ENCODE data around the gene CENPT. TPM values are rescaled to one million over a fixed set of nuclear protein-coding genes. Genes with fewer than 3 reads are reported as not detected.

The CENPT gene
- 10 to 100 TPM in 3 of 6 donors, 1 to 10 TPM in 3; 7.6 to 15.1 (median 9.2) TPM for polyA plus RNA-seq (ENCODE audit: low read depth in 6 of 6)

GRCh38 chr16:67847064-67847861 is at the start of gene CENPT:
CENPT (minus strand) TSS chr16:67847693; CDS start chr16:67833859, 13,834 bp downstream.
- no peak for DNase-seq
- H3K9me3 Mint-ChIP-seq: no peaks in the 10 kb centered on the region
- peak within 1 kb of the TSS; percentile 88 to 96 (median 92) for H3K4me3 Mint-ChIP-seq
- H3K4me1 Mint-ChIP-seq: peaks cover 37 to 60% (median 41%) of the 10 kb centered on the region in 3 donors
- no peaks in the 10 kb centered on the region for H3K27me3 Mint-ChIP-seq
- peak; percentile 57 to 59 for ATAC-seq (ENCODE audit: low read depth in 2 of 2)
- no peaks in the 10 kb centered on the region for H3K36me3 Mint-ChIP-seq
- peak within 1 kb of the TSS in 4 of 6 donors; percentile 78 to 94 (median 84) for H3K27ac Mint-ChIP-seq

DNA sequence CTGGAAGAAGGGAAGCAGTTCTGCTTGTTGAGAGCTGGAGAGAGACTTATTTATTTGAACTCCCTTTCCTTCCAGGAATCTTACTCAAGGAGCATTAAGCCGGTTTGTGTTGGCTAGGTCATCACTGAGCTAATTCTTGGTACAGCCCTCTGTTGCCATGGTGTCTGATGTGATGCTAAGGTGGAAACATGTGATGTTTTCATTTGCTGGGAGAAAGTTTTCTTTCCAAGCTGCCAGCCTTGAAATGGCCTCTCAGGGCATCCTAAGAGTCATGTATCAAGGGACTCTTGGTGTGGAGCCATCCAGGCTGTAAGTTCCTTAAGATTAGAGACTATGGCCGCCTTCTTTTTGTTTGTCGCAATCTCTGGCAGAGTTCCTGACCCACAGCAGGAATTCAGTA is 49.7 kb upstream of the CENPT start:
- H3K36me3 Mint-ChIP-seq: no peaks in the 10 kb centered on the region
- H3K4me1 Mint-ChIP-seq: peaks cover 30 to 74% (median 49%) of the 10 kb centered on the region in 3 donors
- H3K4me3 Mint-ChIP-seq: peak overlapping the region in 1 of 8 donors; percentile 57
- H3K9me3 Mint-ChIP-seq: no peaks in the 10 kb centered on the region
- H3K27me3 Mint-ChIP-seq: no peaks in the 10 kb centered on the region
- ATAC-seq (ENCODE audit: low read depth in 2 of 2): no peak
- no peak for DNase-seq
- H3K27ac Mint-ChIP-seq: peak overlapping the region in 2 of 6 donors; percentile 50 to 86

- Mint-ChIP-seq H3K36me3 (no peaks in the 10 kb centered on the region), H3K27ac (peak overlapping the region; percentile 92 to 97 (median 95)), H3K4me3 (peak overlapping the region; percentile 80 to 97 (median 94)), H3K4me1 (peaks cover 19 to 55% (median 37%) of the 10 kb centered on the region in 3 donors), H3K27me3 (no peaks in the 10 kb centered on the region), H3K9me3 (no peaks in the 10 kb centered on the region)
- DNase-seq (no peak), ATAC-seq (ENCODE audit: low read depth in 2 of 2) (no peak)
Observed at GRCh38 chr16:67893743-67894399, 46.4 kb upstream of the CENPT start.

DNA sequence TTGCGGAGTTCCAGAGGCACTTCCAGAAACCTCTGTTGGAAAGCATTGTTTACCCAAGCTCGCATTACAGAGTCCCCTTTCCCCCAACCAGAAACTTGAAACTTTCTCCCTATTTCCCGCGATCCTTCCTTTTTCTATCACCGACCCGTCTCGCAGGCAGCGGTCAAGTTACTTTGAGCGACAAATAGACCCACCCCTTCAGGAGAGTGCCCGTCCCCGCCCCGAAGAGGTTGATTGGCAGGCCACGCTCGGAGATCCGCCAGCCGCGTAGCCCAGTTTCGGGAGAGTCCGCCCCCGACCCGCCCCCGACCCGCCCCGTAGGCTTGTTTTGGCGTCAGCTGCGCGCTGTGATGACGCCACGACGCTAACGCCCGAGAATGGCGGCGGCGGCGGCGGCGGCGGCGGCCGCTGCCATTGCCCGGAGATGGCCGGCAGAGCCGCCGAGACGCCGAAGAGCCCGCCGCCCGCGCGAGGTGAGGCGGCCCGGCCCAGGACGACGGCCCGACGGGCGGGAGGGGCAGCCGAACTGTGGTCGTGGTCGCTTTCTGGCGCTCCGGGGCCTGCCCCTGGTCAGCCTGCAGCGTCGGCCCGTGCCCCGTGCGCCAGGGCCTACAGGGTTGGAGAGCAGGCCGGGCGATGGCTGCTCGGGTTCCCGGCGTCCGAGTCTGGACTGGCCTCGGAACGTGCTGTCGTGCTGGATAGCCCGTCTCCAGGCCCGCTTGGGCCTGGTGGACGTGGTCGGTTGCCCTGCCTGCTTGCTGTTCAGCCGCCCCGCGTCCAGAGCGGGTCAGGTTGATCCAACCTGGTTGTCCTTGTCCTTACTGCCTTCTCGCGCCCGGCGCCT is 45.6 kb upstream of the CENPT start, which contains the start of gene PSKH1:
TSS of gene PSKH1 (plus strand) at position 356 of the 844 bp plus-strand sequence. CDS start 15,496 bp downstream, outside the sequence.
- H3K27me3 Mint-ChIP-seq: no peaks in the 10 kb centered on the region
- DNase-seq (peak; percentile 85), ATAC-seq (ENCODE audit: low read depth in 2 of 2) (peak; percentile 98)
- H3K9me3 Mint-ChIP-seq: no peaks in the 10 kb centered on the region
- H3K36me3 Mint-ChIP-seq: no peaks in the 10 kb centered on the region
- H3K27ac Mint-ChIP-seq: peak within 1 kb of the TSS; percentile 90 to 97 (median 95)
- peaks cover 19 to 51% (median 37%) of the 10 kb centered on the region in 3 donors for H3K4me1 Mint-ChIP-seq
- H3K4me3 Mint-ChIP-seq: peak within 1 kb of the TSS; percentile 80 to 97 (median 94)

GRCh38 chr16:67892375-67892774 is 44.9 kb upstream of the CENPT start:
- H3K27me3 Mint-ChIP-seq: no peaks in the 10 kb centered on the region
- H3K27ac Mint-ChIP-seq: peak overlapping the region in 5 of 6 donors; percentile 67 to 97 (median 92)
- H3K36me3 Mint-ChIP-seq: no peaks in the 10 kb centered on the region
- peak overlapping the region; percentile 80 to 96 (median 91) for H3K4me3 Mint-ChIP-seq
- DNase-seq: no peak
- no peak for ATAC-seq (ENCODE audit: low read depth in 2 of 2)
- no peaks in the 10 kb centered on the region for H3K9me3 Mint-ChIP-seq
- H3K4me1 Mint-ChIP-seq: peaks cover 19 to 46% (median 35%) of the 10 kb centered on the region in 3 donors

- ATAC-seq (ENCODE audit: low read depth in 2 of 2): no peak
- H3K9me3 Mint-ChIP-seq: no peaks in the 10 kb centered on the region
- H3K4me1 Mint-ChIP-seq: peaks cover 8 to 12% (median 9%) of the 10 kb centered on the region in 3 donors
- H3K4me3 Mint-ChIP-seq: no peak overlapping the region
- H3K27ac Mint-ChIP-seq: no peak overlapping the region
- DNase-seq: no peak
- no peaks in the 10 kb centered on the region for H3K27me3 Mint-ChIP-seq
- peaks cover 0 to 6% of the 10 kb centered on the region in 2 donors for H3K36me3 Mint-ChIP-seq
Observed at GRCh38 chr16:67888331-67888730, 40.8 kb upstream of the CENPT start.

GRCh38 chr16:67886387-67886786 is 38.9 kb upstream of the CENPT start:
- ATAC-seq (ENCODE audit: low read depth in 2 of 2): no peak
- H3K4me1 Mint-ChIP-seq: peaks cover 2 to 8% (median 6%) of the 10 kb centered on the region in 3 donors
- H3K36me3 Mint-ChIP-seq: peaks cover 0 to 11% of the 10 kb centered on the region in 2 donors
- H3K27ac Mint-ChIP-seq: peak overlapping the region in 1 of 6 donors; percentile 33
- peak overlapping the region in 1 of 8 donors; percentile 67 for H3K4me3 Mint-ChIP-seq
- H3K27me3 Mint-ChIP-seq: no peaks in the 10 kb centered on the region
- DNase-seq: no peak
- H3K9me3 Mint-ChIP-seq: no peaks in the 10 kb centered on the region

- H3K4me1 Mint-ChIP-seq: peaks cover 2 to 8% (median 6%) of the 10 kb centered on the region in 3 donors
- H3K9me3 Mint-ChIP-seq: no peaks in the 10 kb centered on the region
- no peak for DNase-seq
- H3K4me3 Mint-ChIP-seq: no peak overlapping the region
- ATAC-seq (ENCODE audit: low read depth in 2 of 2): no peak
- no peaks in the 10 kb centered on the region for H3K27me3 Mint-ChIP-seq
- peaks cover 0 to 11% of the 10 kb centered on the region in 2 donors for H3K36me3 Mint-ChIP-seq
- H3K27ac Mint-ChIP-seq: no peak overlapping the region
Observed at GRCh38 chr16:67885976-67886375, 38.5 kb upstream of the CENPT start.

GRCh38 chr16:67885545-67885944 is 38.1 kb upstream of the CENPT start:
- peaks cover 2 to 8% (median 6%) of the 10 kb centered on the region in 3 donors for H3K4me1 Mint-ChIP-seq
- no peak overlapping the region for H3K4me3 Mint-ChIP-seq
- ATAC-seq (ENCODE audit: low read depth in 2 of 2) (no peak), DNase-seq (no peak)
- no peak overlapping the region for H3K27ac Mint-ChIP-seq
- no peaks in the 10 kb centered on the region for H3K9me3 Mint-ChIP-seq
- no peaks in the 10 kb centered on the region for H3K27me3 Mint-ChIP-seq
- peaks cover 0 to 11% of the 10 kb centered on the region in 2 donors for H3K36me3 Mint-ChIP-seq

DNA sequence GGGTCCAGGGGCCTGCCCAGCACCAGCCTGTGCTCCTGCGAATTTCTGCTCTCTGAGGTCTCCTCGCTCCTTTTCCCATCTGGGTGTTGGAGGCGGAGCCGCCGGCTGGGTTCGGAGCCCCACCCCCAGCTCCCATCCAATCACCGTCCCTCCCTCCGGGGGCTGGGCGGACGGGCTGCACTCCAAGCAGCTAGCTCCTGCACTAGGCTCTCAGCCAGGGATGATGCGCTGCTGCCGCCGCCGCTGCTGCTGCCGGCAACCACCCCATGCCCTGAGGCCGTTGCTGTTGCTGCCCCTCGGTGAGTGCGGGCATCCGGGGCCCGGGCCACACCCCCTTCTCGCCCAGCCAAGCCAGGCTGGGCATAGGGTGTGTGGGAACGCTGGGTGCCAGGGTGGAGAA is 37.2 kb upstream of the CENPT start, which contains the start of gene NRN1L:
TSS of gene NRN1L (plus strand) at position 202 of the 400 bp plus-strand sequence. CDS start at position 221, 19 bp downstream.
- ATAC-seq (ENCODE audit: low read depth in 2 of 2) (no peak), DNase-seq (no peak)
- Mint-ChIP-seq H3K36me3 (peaks cover 0 to 11% of the 10 kb centered on the region in 2 donors), H3K4me1 (peaks cover 2 to 8% (median 6%) of the 10 kb centered on the region in 3 donors), H3K9me3 (no peaks in the 10 kb centered on the region), H3K27me3 (no peaks in the 10 kb centered on the region), H3K4me3 (no peak within 1 kb of the TSS), H3K27ac (peak within 1 kb of the TSS in 1 of 6 donors; percentile 84)

DNA sequence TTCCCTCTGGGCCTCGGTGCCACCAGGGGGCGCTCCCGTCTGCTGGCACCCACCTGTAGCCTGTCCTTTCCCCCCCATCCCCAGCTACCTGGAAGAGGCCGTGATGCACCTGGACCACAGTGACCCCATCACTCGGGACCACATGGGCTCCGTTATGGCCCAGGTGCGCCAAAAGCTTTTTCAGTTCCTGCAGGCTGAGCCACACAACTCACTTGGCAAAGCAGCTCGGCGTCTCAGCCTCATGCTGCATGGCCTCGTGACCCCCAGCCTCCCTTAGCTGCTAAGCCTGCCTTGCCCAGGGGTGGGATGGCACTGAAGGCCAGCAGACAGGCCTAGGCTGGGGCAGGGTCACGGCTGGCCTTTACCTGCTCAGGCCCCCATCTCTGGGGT is 36.4 kb upstream of the CENPT start:
- Mint-ChIP-seq H3K36me3 (peaks cover 0 to 11% of the 10 kb centered on the region in 2 donors), H3K9me3 (no peaks in the 10 kb centered on the region), H3K4me1 (peaks cover 2 to 8% (median 6%) of the 10 kb centered on the region in 3 donors), H3K4me3 (no peak overlapping the region), H3K27ac (no peak overlapping the region), H3K27me3 (no peaks in the 10 kb centered on the region)
- ATAC-seq (ENCODE audit: low read depth in 2 of 2): peak; percentile 94 to 96
- DNase-seq: peak; percentile 71

DNA sequence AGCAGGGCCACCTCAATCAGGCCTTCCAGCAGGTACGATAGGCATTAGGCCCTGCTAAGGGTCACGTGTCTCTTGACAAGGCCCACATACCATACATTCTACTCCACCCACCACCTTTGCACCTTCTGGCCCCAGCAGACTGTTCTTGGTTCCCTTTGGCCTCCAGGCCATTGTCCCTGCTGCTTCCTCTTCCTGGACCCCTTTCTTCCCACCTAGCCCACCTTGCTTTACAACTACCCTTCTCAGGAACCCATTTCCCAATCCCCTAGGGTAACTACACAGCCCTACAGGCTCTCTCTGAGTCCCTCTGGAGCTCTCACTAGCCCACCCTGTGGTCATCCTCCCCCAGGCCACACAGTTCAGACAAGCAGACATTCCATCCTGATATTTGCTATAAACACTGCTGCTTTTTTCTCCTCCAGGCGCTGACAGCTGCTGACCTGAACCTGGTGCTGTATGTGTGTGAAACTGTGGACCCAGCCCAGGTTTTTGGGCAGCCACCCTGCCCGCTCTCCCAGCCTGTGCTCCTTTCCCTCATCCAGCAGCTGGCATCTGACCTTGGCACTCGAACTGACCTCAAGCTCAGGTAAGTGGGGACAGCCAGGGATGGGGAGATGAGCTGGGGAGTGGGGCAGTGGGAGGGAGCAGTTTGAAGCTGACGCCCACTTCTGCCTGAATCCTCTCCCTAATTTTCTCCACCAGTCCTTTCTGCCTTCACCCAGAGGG is 35.8 kb upstream of the CENPT start:
- no peaks in the 10 kb centered on the region for H3K27me3 Mint-ChIP-seq
- H3K9me3 Mint-ChIP-seq: no peaks in the 10 kb centered on the region
- no peak overlapping the region for H3K4me3 Mint-ChIP-seq
- H3K4me1 Mint-ChIP-seq: peaks cover 2 to 8% (median 6%) of the 10 kb centered on the region in 3 donors
- ATAC-seq (ENCODE audit: low read depth in 2 of 2) (no peak), DNase-seq (no peak)
- peak overlapping the region in 2 of 6 donors; percentile 38 to 70 for H3K27ac Mint-ChIP-seq
- H3K36me3 Mint-ChIP-seq: peaks cover 0 to 11% of the 10 kb centered on the region in 2 donors
